LNCAP (cell line): Measurements from ENCODE around the gene PSMD7.

ENCODE experiments used
- TF ChIP-seq, protein P1 (sequence below): fragments of 450-650 bp; IDR thresholded peaks from 2 replicates; pipeline ENCODE4 v1.5.1; 2017; ENCODE audit warnings: mild to moderate bottlenecking

The PSMD7 gene

GRCh38 chr16:74280448-74280847 is 16.2 kb upstream of the PSMD7 start:
- TF ChIP-seq, protein P1, sequence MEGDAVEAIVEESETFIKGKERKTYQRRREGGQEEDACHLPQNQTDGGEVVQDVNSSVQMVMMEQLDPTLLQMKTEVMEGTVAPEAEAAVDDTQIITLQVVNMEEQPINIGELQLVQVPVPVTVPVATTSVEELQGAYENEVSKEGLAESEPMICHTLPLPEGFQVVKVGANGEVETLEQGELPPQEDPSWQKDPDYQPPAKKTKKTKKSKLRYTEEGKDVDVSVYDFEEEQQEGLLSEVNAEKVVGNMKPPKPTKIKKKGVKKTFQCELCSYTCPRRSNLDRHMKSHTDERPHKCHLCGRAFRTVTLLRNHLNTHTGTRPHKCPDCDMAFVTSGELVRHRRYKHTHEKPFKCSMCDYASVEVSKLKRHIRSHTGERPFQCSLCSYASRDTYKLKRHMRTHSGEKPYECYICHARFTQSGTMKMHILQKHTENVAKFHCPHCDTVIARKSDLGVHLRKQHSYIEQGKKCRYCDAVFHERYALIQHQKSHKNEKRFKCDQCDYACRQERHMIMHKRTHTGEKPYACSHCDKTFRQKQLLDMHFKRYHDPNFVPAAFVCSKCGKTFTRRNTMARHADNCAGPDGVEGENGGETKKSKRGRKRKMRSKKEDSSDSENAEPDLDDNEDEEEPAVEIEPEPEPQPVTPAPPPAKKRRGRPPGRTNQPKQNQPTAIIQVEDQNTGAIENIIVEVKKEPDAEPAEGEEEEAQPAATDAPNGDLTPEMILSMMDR: no peak

- TF ChIP-seq, protein P1: no peak
These were observed 15.3 kb upstream of the PSMD7 start for GRCh38 chr16:74281300-74281699.

GRCh38 chr16:74283716-74284115 is 12.9 kb upstream of the PSMD7 start:
- TF ChIP-seq, protein P1: no peak

GRCh38 chr16:74288065-74288464 is 8.5 kb upstream of the PSMD7 start:
- TF ChIP-seq, protein P1: no peak

DNA sequence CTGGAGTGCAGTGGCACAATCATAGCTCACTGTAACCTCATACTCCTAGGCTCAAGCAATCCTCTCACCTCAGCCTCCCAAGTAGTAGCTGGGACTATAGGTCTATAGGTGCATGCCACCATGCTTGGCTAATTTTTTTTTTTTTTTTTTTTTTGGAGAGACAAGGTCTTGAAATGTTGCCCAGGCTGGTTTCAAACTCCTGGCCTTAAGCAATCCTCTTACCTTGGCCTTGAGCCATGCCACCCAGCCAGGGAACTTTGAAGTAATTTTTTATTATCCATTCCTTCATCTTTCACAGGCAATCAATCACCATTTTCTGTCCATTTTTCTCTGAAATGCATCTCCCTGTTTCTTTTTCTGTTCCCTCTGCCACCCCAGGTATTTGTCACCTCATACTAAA is 6.3 kb upstream of the PSMD7 start:
- TF ChIP-seq, protein P1: no peak

DNA sequence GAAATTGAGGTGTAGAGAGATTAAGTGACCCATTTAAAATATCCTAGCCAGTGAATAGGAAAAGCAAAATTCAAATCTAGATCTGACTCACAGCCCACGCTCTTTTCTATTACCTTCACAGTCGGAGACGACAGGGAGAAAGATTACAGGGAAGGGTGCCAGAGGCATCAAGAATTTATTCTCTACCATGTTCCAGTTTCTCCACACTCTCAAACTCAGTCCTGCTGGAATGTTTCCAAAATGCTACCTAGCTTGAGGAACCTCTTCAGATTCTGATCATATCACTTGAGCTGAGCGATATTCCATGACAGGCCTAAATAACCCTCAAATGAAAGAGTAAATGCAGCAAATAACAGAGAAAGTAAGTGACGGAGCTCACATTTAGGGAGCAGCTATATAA is 5.4 kb upstream of the PSMD7 start:
- TF ChIP-seq, protein P1: no peak

- TF ChIP-seq, protein P1: no peak
These were observed 4.9 kb upstream of the PSMD7 start for GRCh38 chr16:74291577-74292208.

DNA sequence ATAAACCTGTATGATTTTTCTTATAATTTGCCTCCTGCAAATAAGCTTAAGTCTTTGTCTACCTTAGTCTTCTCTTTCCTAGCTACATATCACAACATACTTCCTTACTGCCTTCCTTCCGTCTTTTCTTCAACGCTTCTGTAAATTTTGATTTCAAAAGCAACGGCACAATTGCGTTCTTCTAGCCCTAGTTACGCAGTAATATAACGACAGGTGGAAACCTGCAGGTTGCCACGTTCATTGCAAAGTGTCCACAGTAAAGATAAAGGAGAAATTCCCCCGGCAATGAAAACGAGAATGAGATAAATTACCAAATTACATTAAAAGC is 546 bp upstream of the PSMD7 start:
- TF ChIP-seq, protein P1: no peak
